B cell (primary cell): ENCODE measurements around the gene HIC1. TPM values are rescaled to one million over a fixed set of nuclear protein-coding genes. Genes with fewer than 3 reads are reported as not detected.

ENCODE experiments used
- ATAC-seq: fragments of 200-7000 bp; cut with Tn5 transposase; one replicate; pipeline ENCODE4 v1.10.0; 2021; ENCODE audit warnings: low read depth, mild to moderate bottlenecking, moderate number of reproducible peaks, moderate library complexity
- CTCF ChIA-PET: fragments of 350-600 bp; sonication (Branson Sonifier 250); formaldehyde crosslinking; loops from one replicate; lab custom pipeline; 2021; ENCODE audit warnings: antibody characterized with exemption, inconsistent platforms; lab: Charles Lee
- POLR2A ChIA-PET: fragments of 350-600 bp; sonication (Branson Sonifier 250); formaldehyde crosslinking; loops from one replicate; lab custom pipeline; 2021; ENCODE audit warnings: antibody characterized with exemption; lab: Charles Lee
- DNase-seq: peaks from one replicate; pipeline ENCODE4 v3.0.0; 2013
- H2AFZ ChIP-seq: 2 replicates; pipeline ENCODE4 v1.6.1; 2012; ENCODE audit warnings: mild to moderate bottlenecking, low read depth, low read length; ENCODE audit not compliant: insufficient read depth, poor library complexity, severe bottlenecking
- H3K27ac ChIP-seq, 2 donors: 1 replicate in 1 of 2; 2 replicates in 1 of 2; pipeline ENCODE4 v1.5.1; 2012 to 2013; ENCODE audit warnings: low read length in 2 of 2, mild to moderate bottlenecking in 2 of 2, moderate library complexity in 1 of 2
- H3K27me3 ChIP-seq, 4 experiments: fragments of 200-600 bp in 1 of 4; sonication (generic) in 1 of 4; replicated peaks in 1 of 4; 1 replicate in 2 of 4; 2 replicates in 2 of 4; pipeline versions ENCODE4 v1.6.1 to v1.7.0; 2013 to 2016; ENCODE audit warnings: low read length in 3 of 4, mild to moderate bottlenecking in 2 of 4, mixed read lengths in 1 of 4, moderate library complexity in 1 of 4; ENCODE audit not compliant: insufficient read depth in 4 of 4, control insufficient read depth in 3 of 4; ENCODE audit errors: control extremely low read depth in 1 of 4
- H3K36me3 ChIP-seq, 2 experiments: replicated peaks in 1 of 2; 1 replicate in 1 of 2; 2 replicates in 1 of 2; pipeline versions ENCODE4 v1.6.1 to v1.7.1; 2013; ENCODE audit warnings: low read length in 1 of 2; ENCODE audit not compliant: insufficient read depth in 2 of 2, control insufficient read depth in 1 of 2; ENCODE audit errors: control extremely low read depth in 1 of 2, extremely low read depth in 1 of 2
- H3K4me1 ChIP-seq, 2 donors: fragments of 200-600 bp in 1 of 2; sonication (generic) in 1 of 2; 1 replicate in 1 of 2; 2 replicates in 1 of 2; pipeline versions ENCODE4 v1.5.1 to v1.6.1; 2013 to 2017; ENCODE audit warnings: low read length in 2 of 2; ENCODE audit not compliant: control insufficient read depth in 2 of 2, insufficient read depth in 2 of 2
- H3K4me2 ChIP-seq: replicated peaks from 2 replicates; pipeline ENCODE3; 2012; ENCODE audit warnings: mild to moderate bottlenecking, low read depth, low read length; ENCODE audit not compliant: poor library complexity, severe bottlenecking
- H3K4me3 ChIP-seq, 5 experiments: fragments of 200-600 bp in 1 of 5; sonication (generic) in 1 of 5; 1 replicate in 3 of 5; 2 replicates in 2 of 5; pipeline versions ENCODE4 v1.5.1 to v1.7.0; 2011 to 2016; ENCODE audit warnings: low read length in 4 of 5, mild to moderate bottlenecking in 4 of 5, low read depth in 2 of 5, control low read depth in 1 of 5, moderate library complexity in 1 of 5; ENCODE audit not compliant: insufficient read depth in 1 of 5; ENCODE audit errors: control extremely low read depth in 1 of 5, extremely low read depth in 1 of 5
- H3K79me2 ChIP-seq: fragments of 200-600 bp; sonication (generic); one replicate; pipeline ENCODE4 v1.6.0; 2016; ENCODE audit warnings: low read length; ENCODE audit not compliant: control insufficient read depth, insufficient read depth
- H3K9ac ChIP-seq: fragments of 200-600 bp; sonication (generic); 2 replicates; pipeline ENCODE4 v1.6.1; 2017; ENCODE audit warnings: mild to moderate bottlenecking, low read length, moderate library complexity
- H3K9me3 ChIP-seq, 3 donors: one replicate each; pipeline versions ENCODE4 v1.6.1 to v1.7.1; 2013; ENCODE audit warnings: low read length in 2 of 3; ENCODE audit not compliant: control insufficient read depth in 2 of 3, insufficient read depth in 1 of 3; ENCODE audit errors: control extremely low read depth in 1 of 3
- H4K20me1 ChIP-seq: 2 replicates; pipeline ENCODE4 v1.6.0; 2012; ENCODE audit warnings: mild to moderate bottlenecking, low read length; ENCODE audit not compliant: insufficient read depth, control insufficient read depth, poor library complexity, severe bottlenecking
- H3K27ac Mint-ChIP-seq: one replicate; pipeline ENCODE4 v1.8.0; 2021; ENCODE audit warnings: mixed read lengths
- H3K27me3 Mint-ChIP-seq: one replicate; pipeline ENCODE4 v1.8.0; 2021; ENCODE audit warnings: mixed read lengths
- H3K4me1 Mint-ChIP-seq: one replicate; pipeline ENCODE4 v1.8.0; 2021; ENCODE audit warnings: mixed read lengths
- H3K4me3 Mint-ChIP-seq: one replicate; pipeline ENCODE4 v1.8.0; 2021; ENCODE audit warnings: mixed read lengths
- H3K9me3 Mint-ChIP-seq: one replicate; pipeline ENCODE4 v1.8.0; 2022; ENCODE audit warnings: mixed read lengths; ENCODE audit not compliant: insufficient read depth
- EZH2 ChIP-seq: IDR thresholded peaks from 2 replicates; pipeline ENCODE4 v1.6.1; 2012; ENCODE audit warnings: borderline replicate concordance, low read depth, mild to moderate bottlenecking, moderate library complexity, low read length; ENCODE audit not compliant: insufficient read depth, poor library complexity, severe bottlenecking
- WGBS: methylation state at CpG from one replicate; pipeline ENCODE4 v1.1.5; 2013; ENCODE audit warnings: missing lambda C conversion rate; ENCODE audit not compliant: insufficient coverage; 5-methylcytosine and 5-hydroxymethylcytosine counted together
- intact Hi-C: fragments of 100-400 bp; cut with micrococcal nuclease; formaldehyde crosslinking; loops from one replicate; pipeline ENCODE4 v1.10.0; 2022
- polyA plus RNA-seq: library from polyadenylated mRNA; depleted of rRNA; stranded (reverse); fragments of >200 nt; gene quantifications from 2 replicates; pipeline ENCODE4 v1.2.3, GENCODE V29; 2012
- total RNA-seq, 2 donors: library from RNA; stranded (reverse); fragments of 120-200 nt in 1 of 2; gene quantifications; 1 replicate in 1 of 2; 2 replicates in 1 of 2; pipeline versions ENCODE4 v1.2.3 to v1.2.4, GENCODE V29; 2013 to 2022
- TF ChIP-seq, protein P1 (sequence below): fragments of 200-600 bp; IDR thresholded peaks from one replicate; pipeline ENCODE4 v1.8.0; 2022; ENCODE audit warnings: antibody characterized with exemption, mild to moderate bottlenecking

HIC1 gene
- total and polyA plus RNA-seq, 2 donors (not counting 1 experiment from before 2014, with no cell fraction given): 0.46 to 1.9 TPM

DNA sequence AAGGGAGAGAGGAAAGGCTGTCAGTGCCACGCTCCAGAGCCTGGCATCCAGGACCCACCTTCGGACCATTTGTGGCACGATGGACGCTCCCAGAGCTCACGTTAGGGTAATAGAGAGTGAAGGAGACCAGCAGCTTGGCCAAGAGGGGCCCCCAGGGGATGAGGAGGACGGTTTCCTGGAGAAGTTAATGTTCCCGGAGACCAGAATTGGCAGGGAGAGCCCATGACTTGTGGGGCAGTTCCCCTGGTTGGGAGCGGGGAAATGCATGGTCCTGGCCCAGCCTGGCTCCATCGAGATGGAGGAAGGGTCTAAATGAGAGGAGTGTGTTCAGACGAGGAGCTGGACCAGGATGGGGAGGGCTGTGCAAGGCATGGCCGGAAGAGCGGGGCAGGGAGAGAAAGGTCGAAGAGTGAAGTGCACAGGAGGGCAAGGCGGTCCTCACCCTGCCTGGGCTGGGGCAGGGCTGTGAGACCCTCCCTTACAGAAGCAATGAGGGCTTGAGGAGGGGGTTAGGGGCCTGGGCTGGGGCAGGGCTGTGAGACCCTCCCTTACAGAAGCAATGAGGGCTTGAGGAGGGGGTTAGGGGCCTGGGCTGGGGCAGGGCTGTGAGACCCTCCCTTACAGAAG lies 2.9 kb upstream of the HIC1 start:
- no peaks in the 10 kb centered on the region for H3K36me3 ChIP-seq
- H3K4me1 Mint-ChIP-seq: peaks cover 36% of the 10 kb centered on the region
- intact Hi-C loops: loop anchor here (5.0 to 10.0 kb wide), 2 partner anchors 147 to 285 kb away; partner anchors contain the start of genes SGSM2 and TSR1
- H3K9ac ChIP-seq: no peak overlapping the region
- peaks cover 11% of the 10 kb centered on the region for H3K27me3 Mint-ChIP-seq
- TF ChIP-seq, protein P1, sequence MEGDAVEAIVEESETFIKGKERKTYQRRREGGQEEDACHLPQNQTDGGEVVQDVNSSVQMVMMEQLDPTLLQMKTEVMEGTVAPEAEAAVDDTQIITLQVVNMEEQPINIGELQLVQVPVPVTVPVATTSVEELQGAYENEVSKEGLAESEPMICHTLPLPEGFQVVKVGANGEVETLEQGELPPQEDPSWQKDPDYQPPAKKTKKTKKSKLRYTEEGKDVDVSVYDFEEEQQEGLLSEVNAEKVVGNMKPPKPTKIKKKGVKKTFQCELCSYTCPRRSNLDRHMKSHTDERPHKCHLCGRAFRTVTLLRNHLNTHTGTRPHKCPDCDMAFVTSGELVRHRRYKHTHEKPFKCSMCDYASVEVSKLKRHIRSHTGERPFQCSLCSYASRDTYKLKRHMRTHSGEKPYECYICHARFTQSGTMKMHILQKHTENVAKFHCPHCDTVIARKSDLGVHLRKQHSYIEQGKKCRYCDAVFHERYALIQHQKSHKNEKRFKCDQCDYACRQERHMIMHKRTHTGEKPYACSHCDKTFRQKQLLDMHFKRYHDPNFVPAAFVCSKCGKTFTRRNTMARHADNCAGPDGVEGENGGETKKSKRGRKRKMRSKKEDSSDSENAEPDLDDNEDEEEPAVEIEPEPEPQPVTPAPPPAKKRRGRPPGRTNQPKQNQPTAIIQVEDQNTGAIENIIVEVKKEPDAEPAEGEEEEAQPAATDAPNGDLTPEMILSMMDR: no peak
- TF ChIP-seq EZH2: no peak
- CTCF ChIA-PET: interaction anchor here (0.9 to 2.7 kb wide), 3 partner anchors 192 to 302 kb away, joined by 3 to 28 read pairs (median 3); no protein-coding TSS in a partner anchor
- no peak overlapping the region for H3K27ac ChIP-seq
- H4K20me1 ChIP-seq: peaks cover 31% of the 10 kb centered on the region
- peak overlapping the region; percentile 59 for H3K4me3 Mint-ChIP-seq
- POLR2A ChIA-PET: no interaction called here
- no peak overlapping the region for H3K4me2 ChIP-seq
- no peak for ATAC-seq
- no peak overlapping the region for H2AFZ ChIP-seq
- H3K27ac Mint-ChIP-seq: peak overlapping the region; percentile 8
- no peaks in the 10 kb centered on the region for H3K79me2 ChIP-seq
- H3K4me3 ChIP-seq: no peak overlapping the region
- DNase-seq: no peak
- peaks cover 0 to 13% (median 0%) of the 10 kb centered on the region in 3 donors for H3K9me3 ChIP-seq
- WGBS: 38% methylated on average over 12 of the region's 14 CpGs
- peaks cover 50 to 68% of the 10 kb centered on the region in 2 donors for H3K4me1 ChIP-seq
- no peaks in the 10 kb centered on the region for H3K9me3 Mint-ChIP-seq
- H3K27me3 ChIP-seq: peaks cover 0 to 68% (median 20%) of the 10 kb centered on the region in 4 experiments
